ENCODE results near the gene TRIP4.
"Not testable (repeated sequence)": the region's sequence is repeated elsewhere in the genome, so short reads cannot be mapped to it uniquely, and the experiment has no call there.

Gene TRIP4

GRCh38 chr15:64490598-64491259 is 103.1 kb downstream of the TRIP4 start:
- no peak for DNase-seq (ENCODE audit: low read depth in 2 of 2)

- DNase-seq (ENCODE audit: low read depth in 2 of 2): no peak
Observed at GRCh38 chr15:64493641-64494040, 106.0 kb downstream of the TRIP4 start.

- not testable (repeated sequence) for DNase-seq (ENCODE audit: low read depth in 2 of 2)
Observed at GRCh38 chr15:64495968-64496367, 108.3 kb downstream of the TRIP4 start.

DNA sequence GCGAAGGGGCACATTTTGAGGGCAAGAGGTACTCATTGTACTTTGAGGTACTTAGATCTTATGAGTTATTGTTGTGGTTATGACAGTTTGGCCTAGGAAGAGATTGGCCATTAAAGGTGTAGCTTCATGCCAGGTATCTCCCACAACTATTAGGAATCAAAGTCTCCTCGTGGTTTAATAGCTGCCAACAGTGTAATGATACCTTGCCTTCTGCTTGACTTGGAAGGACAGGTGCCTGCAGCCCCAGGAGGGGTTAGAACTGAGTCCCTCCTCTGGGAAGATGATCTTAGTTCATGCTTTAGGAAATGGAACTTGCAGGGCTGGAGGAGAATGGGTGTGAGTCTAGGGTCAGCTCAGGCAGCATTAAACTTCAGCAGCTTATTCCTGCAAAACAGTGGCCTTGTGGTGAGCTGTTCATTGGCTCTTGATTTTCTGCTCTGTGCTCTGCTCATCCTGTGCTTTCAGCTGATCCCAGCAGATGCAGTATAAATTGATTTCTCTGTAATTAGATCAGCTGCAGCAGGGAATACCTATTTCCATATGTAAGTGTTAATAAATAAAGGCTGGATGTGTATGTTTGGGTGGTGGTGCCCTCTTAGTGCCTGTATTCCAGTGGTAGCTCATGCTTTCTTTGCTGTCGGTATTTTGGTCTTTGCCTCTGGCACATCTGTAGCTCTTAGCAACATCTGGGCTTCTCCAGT is 113.2 kb downstream of the TRIP4 start:
- no peak for DNase-seq (ENCODE audit: low read depth in 2 of 2)

GRCh38 chr15:64501396-64501715 is 113.7 kb downstream of the TRIP4 start:
- no peak for DNase-seq (ENCODE audit: low read depth in 2 of 2)

GRCh38 chr15:64502151-64502550 is 114.5 kb downstream of the TRIP4 start:
- DNase-seq (ENCODE audit: low read depth in 2 of 2): no peak

- DNase-seq (ENCODE audit: low read depth in 2 of 2): no peak
Observed at GRCh38 chr15:64502551-64502950, 114.9 kb downstream of the TRIP4 start.

DNA sequence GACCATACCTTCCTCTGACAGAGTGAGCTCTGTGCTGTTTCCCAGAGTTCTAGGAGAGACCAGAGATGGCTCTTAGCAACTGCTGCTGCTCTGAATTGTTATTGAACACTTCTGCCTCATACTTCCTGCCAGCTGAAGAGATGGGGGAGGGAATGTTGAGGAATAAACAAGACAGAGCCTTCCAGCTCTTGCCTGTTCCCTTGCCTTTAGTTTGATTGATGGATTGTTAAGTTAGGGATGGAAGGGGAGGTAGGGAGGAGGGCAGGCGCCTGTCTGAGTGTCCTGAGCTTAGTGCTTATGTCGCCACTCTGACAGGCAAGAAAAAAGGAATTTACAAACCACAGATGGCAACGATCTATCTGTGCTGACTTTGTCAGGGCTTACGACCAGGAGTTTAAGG is 115.6 kb downstream of the TRIP4 start:
- no peak for DNase-seq (ENCODE audit: low read depth in 2 of 2)

GRCh38 chr15:64503640-64504039 is 116.0 kb downstream of the TRIP4 start:
- DNase-seq (ENCODE audit: low read depth in 2 of 2): no peak
